ENCODE results near the gene WDR4.
"Not testable (repeated sequence)": the region's sequence is repeated elsewhere in the genome, so short reads cannot be mapped to it uniquely, and the experiment has no call there.

Gene WDR4

DNA sequence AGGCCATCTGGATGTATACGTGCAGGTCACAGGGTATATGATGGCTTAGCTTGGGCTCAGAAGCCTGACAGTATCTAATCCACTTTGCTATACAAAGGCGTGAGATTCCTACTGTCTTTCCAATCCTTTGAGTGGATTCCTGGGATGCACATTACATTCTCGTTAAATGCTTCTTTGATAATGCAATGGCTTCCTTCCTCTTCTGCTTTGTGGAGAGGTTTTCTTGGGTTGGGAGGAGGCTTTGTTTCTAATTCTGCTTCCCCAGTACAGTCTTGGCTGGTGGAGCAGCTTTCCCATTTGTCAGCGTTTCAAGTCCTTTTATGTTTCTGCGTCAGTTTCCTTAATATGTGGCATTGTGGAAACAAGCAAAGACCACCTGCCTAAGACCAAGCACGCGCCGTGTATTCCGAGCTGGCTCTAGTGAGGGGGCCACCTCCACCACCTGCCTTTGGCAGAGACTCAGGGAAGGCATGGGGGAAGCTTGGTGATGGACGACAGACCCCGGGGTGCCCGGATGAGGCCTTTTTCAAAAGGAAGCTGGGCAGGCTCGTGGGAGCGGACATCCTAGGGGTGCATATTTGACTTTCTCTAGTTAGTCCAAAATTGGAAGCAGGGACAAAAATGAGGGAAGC lies 72.7 kb downstream of the WDR4 start:
- Mint-ChIP-seq H3K9me3 (no peaks in the 10 kb centered on the region), H3K4me1 (no peaks in the 10 kb centered on the region), H3K4me3 (no peak overlapping the region), H3K27me3 (peaks cover 18% of the 10 kb centered on the region), H3K27ac (no peak overlapping the region), H3K36me3 (no peaks in the 10 kb centered on the region)
- no peak for ATAC-seq

DNA sequence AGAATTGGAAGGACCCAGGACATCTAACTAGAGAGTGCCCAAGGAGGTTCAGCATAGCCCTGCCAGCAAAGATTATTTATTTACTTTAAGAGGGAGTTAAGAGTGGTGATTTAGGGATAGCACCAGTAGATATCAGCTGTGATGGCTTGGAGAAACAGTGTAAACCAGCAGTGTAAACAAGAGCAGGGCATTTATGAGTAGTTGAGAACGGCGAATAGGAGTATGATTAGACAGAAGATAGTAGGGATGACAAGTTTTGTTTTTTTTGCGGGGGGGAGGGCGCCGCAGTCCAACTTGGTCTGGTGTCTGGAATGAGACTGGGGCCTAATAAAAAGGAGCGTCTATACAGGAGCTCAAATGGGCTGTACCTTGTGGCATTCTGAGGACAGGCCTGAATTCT lies 77.7 kb downstream of the WDR4 start:
- H3K9me3 Mint-ChIP-seq, H3K4me1 Mint-ChIP-seq, H3K27ac Mint-ChIP-seq, H3K27me3 Mint-ChIP-seq, H3K36me3 Mint-ChIP-seq, H3K4me3 Mint-ChIP-seq, ATAC-seq: not testable (repeated sequence)

DNA sequence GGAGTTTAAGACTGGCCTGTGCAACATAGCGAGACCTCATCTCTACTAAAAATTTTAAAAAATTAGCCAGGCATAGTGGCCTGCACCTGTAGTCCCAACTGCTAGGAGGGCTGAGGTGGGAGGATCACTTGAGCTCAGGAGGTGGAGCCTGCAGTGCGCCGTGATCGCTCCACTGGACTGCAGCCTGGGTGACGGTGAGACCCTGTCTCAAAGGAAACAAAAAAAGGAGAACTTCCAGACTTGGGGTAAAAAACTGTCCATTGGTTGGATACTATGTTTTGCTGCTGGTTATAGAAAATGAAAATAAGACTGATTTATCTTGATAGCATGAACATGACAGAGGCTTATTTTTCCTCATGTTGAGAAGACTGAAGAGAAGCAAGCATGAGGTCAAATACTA lies 79.4 kb downstream of the WDR4 start:
- Mint-ChIP-seq H3K27me3 (peaks cover 12% of the 10 kb centered on the region), H3K27ac (no peak overlapping the region), H3K4me3 (peak overlapping the region; percentile 52), H3K4me1 (peaks cover 8% of the 10 kb centered on the region), H3K36me3 (no peaks in the 10 kb centered on the region), H3K9me3 (no peaks in the 10 kb centered on the region)
- ATAC-seq: peak; percentile 97

DNA sequence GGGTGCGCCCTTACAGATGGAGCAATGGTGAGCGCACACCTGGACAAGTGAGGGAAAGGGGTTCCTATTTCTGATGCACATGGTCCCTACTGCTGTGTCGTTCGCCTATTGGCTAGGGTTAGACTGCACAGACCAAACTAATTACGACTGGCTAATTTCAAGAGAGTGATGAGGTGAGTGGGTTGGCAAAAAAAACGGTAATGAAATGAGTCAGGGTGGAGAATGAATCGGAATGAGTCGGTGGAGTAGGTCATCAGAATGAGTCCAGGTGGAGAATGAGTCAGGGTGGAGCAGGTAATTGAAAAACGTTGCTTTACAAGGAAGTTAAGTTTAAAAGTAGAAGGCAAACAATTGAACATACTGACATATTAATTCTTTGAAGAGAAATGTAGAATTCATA lies 79.8 kb downstream of the WDR4 start:
- no peak overlapping the region for H3K27ac Mint-ChIP-seq
- no peaks in the 10 kb centered on the region for H3K9me3 Mint-ChIP-seq
- peak overlapping the region; percentile 1 for H3K4me3 Mint-ChIP-seq
- H3K27me3 Mint-ChIP-seq: peaks cover 15% of the 10 kb centered on the region
- ATAC-seq: peak; percentile 95
- H3K36me3 Mint-ChIP-seq: no peaks in the 10 kb centered on the region
- peaks cover 8% of the 10 kb centered on the region for H3K4me1 Mint-ChIP-seq

All from stimulated activated memory B cell treated with anti-CD40 and anti-IgM and Interleukin-4, amounts not matched to agents 10 μg/mL and 1 μg/mL and 100 μg/mL, for 72 hours (primary cell).